Stimulated activated CD8-positive, alpha-beta memory T cell treated with anti-CD3 and anti-CD28 coated beads, Interleukin-15, amount 100 ng/mL, for 48 hours (primary cell): ENCODE results near the gene CFAP157.

Source experiments
- DNase-seq, 2 donors: peaks; one replicate each; pipeline ENCODE4 v3.0.0-alpha.2; 2020; ENCODE audit warnings: low read depth in 2 of 2

CFAP157 gene

GRCh38 chr9:127761491-127761956, 54.7 kb downstream of the CFAP157 start:
- DNase-seq: no peak

- DNase-seq: no peak
Measured at GRCh38 chr9:127762111-127762676, 55.4 kb downstream of the CFAP157 start.

- DNase-seq: no peak
Measured at GRCh38 chr9:127763918-127764384, 57.2 kb downstream of the CFAP157 start.

GRCh38 chr9:127765418-127765817, 58.6 kb downstream of the CFAP157 start:
- no peak for DNase-seq
